HepG2 (cell line): ENCODE data around the gene FMNL2. TPM values are rescaled to one million over a fixed set of nuclear protein-coding genes. Genes with fewer than 3 reads are reported as not detected.
A peak's percentile ranks its signal among the peaks of the same experiment; 100 is the strongest.

Source experiments
- ATAC-seq: fragments of 200-7000 bp; cut with Tn5 transposase; 3 replicates; pipeline ENCODE4 v1.9.1; 2020; ENCODE audit warnings: mild to moderate bottlenecking, moderate library complexity
- BruUV-seq: library from RNA; stranded (reverse); fragments of 400-500 nt; replicated peaks from 2 replicates; lab custom pipeline; 2021; lab: Mats Ljungman, UMichigan
- CTCF ChIA-PET: fragments of 300-600 bp; formaldehyde crosslinking; extraction: SDS; loops from one replicate; lab custom pipeline; 2021; ENCODE audit warnings: low total read pairs, inconsistent platforms, low intra/inter-chr PET ratio; lab: Yijun Ruan, JAX
- POLR2A ChIA-PET: fragments of 350-600 bp; sonication (Branson Sonifier 250); formaldehyde crosslinking; loops from one replicate; lab custom pipeline; 2020; ENCODE audit warnings: antibody characterized with exemption, inconsistent platforms; lab: Yijun Ruan, JAX
- DNase-seq: peaks from one replicate; pipeline ENCODE4 v3.0.0-alpha.2; 2015; ENCODE audit warnings: low spot score
- FAIRE-seq: peaks from 3 replicates; lab custom pipeline; 2011; peaks lifted over from hg19 to GRCh38; lab: Jason Lieb, UNC
- H2AFZ ChIP-seq: one replicate; pipeline ENCODE4 v1.6.1; 2011; ENCODE audit warnings: low read length, inconsistent platforms
- H3K27ac ChIP-seq: fragments of 300-600 bp; 3 replicates; pipeline ENCODE4 v1.8.0; 2011; ENCODE audit warnings: mixed run types, mild to moderate bottlenecking, mixed read lengths, low read length, inconsistent platforms; ENCODE audit not compliant: insufficient read depth; ENCODE audit errors: extremely low read length
- H3K27me3 ChIP-seq, 2 experiments: fragments of 200-600 bp in 1 of 2; 2 replicates in 1 of 2; 3 replicates in 1 of 2; pipeline versions ENCODE4 v1.6.0 to v1.8.0; 2011; ENCODE audit warnings: low read length in 2 of 2, mild to moderate bottlenecking in 2 of 2, moderate library complexity in 2 of 2, inconsistent platforms in 1 of 2; ENCODE audit not compliant: insufficient read depth in 2 of 2, control insufficient read depth in 1 of 2
- H3K36me3 ChIP-seq, 2 experiments: fragments of 200-600 bp in 1 of 2; replicated peaks in 1 of 2; 2 replicates in 1 of 2; 3 replicates in 1 of 2; pipeline versions ENCODE4 v1.5.1 to v1.8.0; 2011; ENCODE audit warnings: low read length in 2 of 2, inconsistent platforms in 1 of 2; ENCODE audit not compliant: insufficient read depth in 2 of 2, control insufficient read depth in 1 of 2
- H3K4me1 ChIP-seq: 2 replicates; pipeline ENCODE4 v1.5.1; 2012; ENCODE audit warnings: low read length, inconsistent platforms; ENCODE audit not compliant: insufficient read depth
- H3K4me2 ChIP-seq: 2 replicates; pipeline ENCODE4 v1.6.0; 2011; ENCODE audit warnings: low read depth, low read length, inconsistent platforms
- H3K4me3 ChIP-seq, 3 experiments: fragments of 200-600 bp in 1 of 3; sonication (generic), shearing (Covaris generic) in 1 of 3; replicated peaks in 1 of 3; 2 replicates each; pipeline ENCODE4 v1.5.1; 2011 to 2016; ENCODE audit warnings: low read length in 3 of 3, inconsistent platforms in 2 of 3, low read depth in 2 of 3, mild to moderate bottlenecking in 2 of 3, control low read depth in 1 of 3, mixed read lengths in 1 of 3; ENCODE audit not compliant: insufficient read depth in 1 of 3
- H3K79me2 ChIP-seq: one replicate; pipeline ENCODE4 v1.6.1; 2011; ENCODE audit warnings: low read length, inconsistent platforms; ENCODE audit not compliant: insufficient read depth
- H3K9ac ChIP-seq: 2 replicates; pipeline ENCODE4 v1.6.0; 2011; ENCODE audit warnings: mild to moderate bottlenecking, low read depth, low read length, inconsistent platforms; ENCODE audit not compliant: insufficient read depth
- H3K9me3 ChIP-seq: 2 replicates; pipeline ENCODE4 v1.5.1; 2012; ENCODE audit warnings: mild to moderate bottlenecking, low read length
- H4K20me1 ChIP-seq: 2 replicates; pipeline ENCODE4 v1.6.0; 2011; ENCODE audit warnings: inconsistent platforms, mild to moderate bottlenecking, low read length, moderate library complexity; ENCODE audit not compliant: insufficient read depth
- KLF15 ChIP-seq: sonication (generic); formaldehyde crosslinking; IDR thresholded peaks from 2 replicates; pipeline ENCODE4 v1.8.1; 2023; ENCODE audit warnings: borderline replicate concordance, mild to moderate bottlenecking, inconsistent platforms, missing genetic modification reagents, mixed read lengths
- POLR2G ChIP-seq: fragments of 200-400 bp; formaldehyde crosslinking; IDR thresholded peaks from 2 replicates; pipeline ENCODE4 v1.6.1; 2018; ENCODE audit warnings: mild to moderate bottlenecking, low read depth, low read length, moderate library complexity
- RBM22 ChIP-seq: fragments of 200-400 bp; formaldehyde crosslinking; optimal IDR thresholded peaks from 2 replicates; pipeline ENCODE3; 2017; ENCODE audit warnings: mild to moderate bottlenecking, low read length, moderate library complexity
- SNRNP70 ChIP-seq: fragments of 200-400 bp; formaldehyde crosslinking; IDR thresholded peaks from 2 replicates; pipeline ENCODE4 v1.6.1; 2017; ENCODE audit warnings: mild to moderate bottlenecking, low read depth, low read length, moderate library complexity
- TBP ChIP-seq: sonication (generic); formaldehyde crosslinking; IDR thresholded peaks from 2 replicates; pipeline ENCODE4 v1.5.0; 2020; ENCODE audit warnings: missing genetic modification reagents
- WGBS: methylation state at CpG from one replicate; pipeline ENCODE4 v1.1.6; 2017; ENCODE audit warnings: low lambda C conversion rate; 5-methylcytosine and 5-hydroxymethylcytosine counted together
- in situ Hi-C: cut with HindIII; loops from 2 replicates; pipeline ENCODE4 v1.10.0; 2017; ENCODE audit warnings: low pct_unique_long_range_greater_than_20kb; ENCODE audit not compliant: extremely low pct_ligation_motif_present
- intact Hi-C: fragments of 100-400 bp; cut with micrococcal nuclease; formaldehyde crosslinking; loops from one replicate; pipeline ENCODE4 v1.10.0; 2022; ENCODE audit not compliant: unreplicated experiment
- polyA plus RNA-seq, 8 experiments: library from polyadenylated mRNA; depleted of rRNA in 3 of 8; stranded (reverse) in 7 of 8; unstranded in 1 of 8; fragments of >200 nt; fragmentation: Illumina TruSeq in 4 of 8; extraction: Trizol in 4 of 8; gene quantifications; 2 replicates each; pipeline versions ENCODE4 v1.2.1 to v1.2.3, GENCODE V29; 2011 to 2016; ENCODE audit warnings: low read depth in 4 of 8, missing spikeins in 1 of 8, mixed read lengths in 1 of 8; ENCODE audit not compliant: insufficient read depth in 1 of 8
- total RNA-seq, 5 experiments: library from RNA; depleted of rRNA; stranded (reverse); fragments of >200 nt; fragmentation: Illumina TruSeq; extraction: Trizol; gene quantifications; 2 replicates each; pipeline ENCODE4 v1.2.3, GENCODE V29; 2016; ENCODE audit warnings: low read depth in 1 of 5
- TF ChIP-seq, protein P1 (sequence below): conservative IDR thresholded peaks from 2 replicates; pipeline ENCODE4 v1.6.1; 2018; ENCODE audit warnings: missing genetic modification reagents

FMNL2 gene
- total and polyA plus RNA-seq, 2 of the 13 experiments (the other 11 are each of a cell fraction or from before 2014, with no cell fraction given): 66.5 to 67.7 TPM

DNA sequence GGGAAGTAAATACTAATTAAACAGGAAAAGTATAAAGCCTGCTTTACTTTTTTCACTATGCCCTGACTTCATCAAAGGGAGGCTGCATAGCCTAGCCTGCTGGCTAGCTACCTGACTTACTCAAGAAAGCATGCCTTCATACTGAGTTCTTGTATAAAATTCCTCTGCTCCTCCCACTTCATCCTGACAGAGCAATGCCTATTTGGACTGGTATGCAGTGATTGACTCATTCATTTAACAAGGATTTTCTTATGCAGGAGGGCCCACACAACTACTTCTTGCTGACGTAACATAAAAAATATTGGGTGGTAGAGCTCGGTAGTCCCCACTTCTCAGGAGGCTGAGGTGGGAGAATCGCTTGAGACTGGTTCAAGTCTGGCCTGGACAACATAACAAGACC, 311.8 kb downstream of the FMNL2 start (continued):
- TF ChIP-seq, protein P1, sequence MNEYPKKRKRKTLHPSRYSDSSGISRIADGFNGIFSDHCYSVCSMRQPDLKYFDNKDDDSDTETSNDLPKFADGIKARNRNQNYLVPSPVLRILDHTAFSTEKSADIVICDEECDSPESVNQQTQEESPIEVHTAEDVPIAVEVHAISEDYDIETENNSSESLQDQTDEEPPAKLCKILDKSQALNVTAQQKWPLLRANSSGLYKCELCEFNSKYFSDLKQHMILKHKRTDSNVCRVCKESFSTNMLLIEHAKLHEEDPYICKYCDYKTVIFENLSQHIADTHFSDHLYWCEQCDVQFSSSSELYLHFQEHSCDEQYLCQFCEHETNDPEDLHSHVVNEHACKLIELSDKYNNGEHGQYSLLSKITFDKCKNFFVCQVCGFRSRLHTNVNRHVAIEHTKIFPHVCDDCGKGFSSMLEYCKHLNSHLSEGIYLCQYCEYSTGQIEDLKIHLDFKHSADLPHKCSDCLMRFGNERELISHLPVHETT (CRISPR knock-in tag): no peak

GRCh38 chr2:152647552-152647951, 312.6 kb downstream of the FMNL2 start:
- H3K27ac ChIP-seq: no peak overlapping the region
- ChIA-PET CTCF (no interaction called here), POLR2A (interaction anchor here (0.7 to 1.5 kb wide), 2 partner anchors 13 to 302 kb away, joined by 3 read pairs; no protein-coding TSS in a partner anchor)
- no peak overlapping the region for H3K9ac ChIP-seq
- H4K20me1 ChIP-seq: peaks cover 10% of the 10 kb centered on the region; the same call in 1 of the 2 replicates
- intact Hi-C loops: no loop called here
- H3K4me1 ChIP-seq: peaks cover 27% of the 10 kb centered on the region
- BruUV-seq: no TSS peak
- no peaks in the 10 kb centered on the region for H3K79me2 ChIP-seq
- DNase-seq: no peak
- no peak for FAIRE-seq
- no peak overlapping the region for H3K4me2 ChIP-seq
- no peaks in the 10 kb centered on the region for H3K27me3 ChIP-seq
- ATAC-seq: peak; percentile 6
- TF ChIP-seq TBP (CRISPR knock-in tag) (no peak), SNRNP70 (no peak), KLF15 (CRISPR knock-in tag) (no peak), RBM22 (peak; percentile 91), POLR2G (peak; percentile 57; the same call in 1 of the 2 replicates)
- in situ Hi-C loops: no loop called here
- 94% methylated on average over 9 of the region's 9 CpGs for WGBS
- no peaks in the 10 kb centered on the region for H3K9me3 ChIP-seq
- no peak overlapping the region for H2AFZ ChIP-seq
- H3K4me3 ChIP-seq: no peak overlapping the region
- peaks cover 18 to 44% of the 10 kb centered on the region in 2 experiments for H3K36me3 ChIP-seq
